ENCODE data around the gene PLCB1. TPM values are rescaled to one million over a fixed set of nuclear protein-coding genes. Genes with fewer than 3 reads are reported as not detected.

The PLCB1 gene
- total and polyA plus RNA-seq, 10 of the 15 experiments (the other 5 are each of a cell fraction or from before 2014, with no cell fraction given), result 0.05 to 5.3 (median 0.17) TPM; not detected in 1

- 78% methylated on average over 2 of the region's 2 CpGs for WGBS (ENCODE audit: insufficient coverage, insufficient replicate concordance, low lambda C conversion rate, missing lambda C conversion rate)
- POLR2A ChIA-PET, result no interaction called here
- in situ Hi-C loops (cut with MboI), result no loop called here
These were observed 20.8 kb downstream of the PLCB1 start for GRCh38 chr20:8152847-8153246.

More at GRCh38 chr20:8152847-8153246, 20.8 kb downstream of the PLCB1 start:
- TF ChIP-seq ELK1 (IDR thresholded peaks at IDR 0.05; ENCODE audit: low read depth, low read length), result no peak
- no peak for TF ChIP-seq CHD4 (IDR thresholded peaks at IDR 0.05)
- TF ChIP-seq ATF7 (IDR thresholded peaks at IDR 0.05; ENCODE audit: low read depth), result no peak
- TF ChIP-seq DPF2 (IDR thresholded peaks at IDR 0.05), result no peak
- no peak for TF ChIP-seq MYC (IDR thresholded peaks at IDR 0.05; ENCODE audit: insufficient read depth, insufficient read length, insufficient replicate concordance, low read length, severe bottlenecking)
- TF ChIP-seq SMC3 (IDR thresholded peaks at IDR 0.05; ENCODE audit: borderline replicate concordance, low read length), result no peak
- no peak for TF ChIP-seq CEBPB (IDR thresholded peaks at IDR 0.05; ENCODE audit: borderline replicate concordance in 1 of 2, low read depth in 2 of 2, low read length in 2 of 2)
- no peak for TF ChIP-seq ZNF384 (IDR thresholded peaks at IDR 0.05; ENCODE audit: borderline replicate concordance, low read depth, low read length)
- RAD21 ChIA-PET (ENCODE audit: unreplicated experiment), result no interaction called here
- BruUV-seq (replicated peaks), result no TSS peak
- Histone ChIP-seq H3K36me3 (ENCODE audit: control insufficient read depth in 2 of 2, insufficient read depth in 2 of 2, low read length in 1 of 2) (no peaks in the 10 kb centered on the region), H3K79me2 (ENCODE audit: control insufficient read depth, insufficient read depth, low read length) (no peaks in the 10 kb centered on the region), H3K9me3 (replicated peaks; ENCODE audit: control insufficient read depth, insufficient read depth, low read length) (no peaks in the 10 kb centered on the region), H3K27me3 (replicated peaks in 1 of 2; ENCODE audit: control insufficient read depth in 2 of 2, insufficient read depth in 2 of 2, low read length in 1 of 2) (no peaks in the 10 kb centered on the region; a peak in 1 of 4 replicates), H3K27ac (ENCODE audit: control insufficient read depth, insufficient read depth) (no peak overlapping the region), H3K4me2 (ENCODE audit: control insufficient read depth, insufficient read depth) (no peak overlapping the region), H3K9ac (ENCODE audit: control insufficient read depth, insufficient read depth, low read length) (no peak overlapping the region), H3K4me1 (ENCODE audit: control insufficient read depth, insufficient read depth, low read length) (no peaks in the 10 kb centered on the region), H3K4me3 (no peak overlapping the region), H2AFZ (ENCODE audit: control insufficient read depth, low read depth, low read length) (no peak overlapping the region), H4K20me1 (ENCODE audit: control insufficient read depth, insufficient read depth) (no peaks in the 10 kb centered on the region)
- no peak for DNase-seq (ENCODE audit: low read depth, low spot score)
- no peak for FAIRE-seq
- intact Hi-C loops (cut with micrococcal nuclease; ENCODE audit: unreplicated experiment), result loop anchor here (5.0 kb wide), 1 partner anchor 49 kb away; no protein-coding TSS in a partner anchor
- CTCF ChIA-PET, result no interaction called here
- ATAC-seq, result no peak
- SMC1A ChIA-PET (ENCODE audit: uncharacterized antibody, unreplicated experiment), result interaction anchor here (1.2 kb wide), 1 partner anchor 26 kb away, joined by 3 read pairs; no protein-coding TSS in a partner anchor
